ENCODE results near the gene AUH.

The AUH gene

GRCh38 chr9:91362051-91362611, 413 bp upstream of the AUH start:
- no peak for TF ChIP-seq CTCF (IDR thresholded peaks at IDR 0.05)
- Histone ChIP-seq H3K36me3 (no peaks in the 10 kb centered on the region), H3K9me3 (no peaks in the 10 kb centered on the region), H3K27me3 (no peaks in the 10 kb centered on the region), H3K4me1 (peaks cover 0 to 27% (median 20%) of the 10 kb centered on the region in 4 donors), H3K4me3 (peak overlapping the region; percentile 90), H3K27ac (peak overlapping the region; percentile 87 to 94)
- intact Hi-C loops (cut with DNase I; ENCODE audit: low total_unique reads) = loop anchor here (5.0 kb wide), 1 partner anchor 65 kb away; no protein-coding TSS in a partner anchor
- DNase-seq = no peak

- Histone ChIP-seq H3K27ac (peak overlapping the region; percentile 87 to 94), H3K27me3 (no peaks in the 10 kb centered on the region), H3K4me3 (peak overlapping the region; percentile 90), H3K9me3 (no peaks in the 10 kb centered on the region), H3K36me3 (no peaks in the 10 kb centered on the region), H3K4me1 (peaks cover 0 to 31% (median 20%) of the 10 kb centered on the region in 4 donors)
- intact Hi-C loops (cut with DNase I; ENCODE audit: low total_unique reads) = loop anchor here (5.0 kb wide), 1 partner anchor 67 kb away; no protein-coding TSS in a partner anchor
- no peak for DNase-seq
- no peak for TF ChIP-seq CTCF (IDR thresholded peaks at IDR 0.05)
Measured at GRCh38 chr9:91360551-91361290, 997 bp downstream of the AUH start.

DNA sequence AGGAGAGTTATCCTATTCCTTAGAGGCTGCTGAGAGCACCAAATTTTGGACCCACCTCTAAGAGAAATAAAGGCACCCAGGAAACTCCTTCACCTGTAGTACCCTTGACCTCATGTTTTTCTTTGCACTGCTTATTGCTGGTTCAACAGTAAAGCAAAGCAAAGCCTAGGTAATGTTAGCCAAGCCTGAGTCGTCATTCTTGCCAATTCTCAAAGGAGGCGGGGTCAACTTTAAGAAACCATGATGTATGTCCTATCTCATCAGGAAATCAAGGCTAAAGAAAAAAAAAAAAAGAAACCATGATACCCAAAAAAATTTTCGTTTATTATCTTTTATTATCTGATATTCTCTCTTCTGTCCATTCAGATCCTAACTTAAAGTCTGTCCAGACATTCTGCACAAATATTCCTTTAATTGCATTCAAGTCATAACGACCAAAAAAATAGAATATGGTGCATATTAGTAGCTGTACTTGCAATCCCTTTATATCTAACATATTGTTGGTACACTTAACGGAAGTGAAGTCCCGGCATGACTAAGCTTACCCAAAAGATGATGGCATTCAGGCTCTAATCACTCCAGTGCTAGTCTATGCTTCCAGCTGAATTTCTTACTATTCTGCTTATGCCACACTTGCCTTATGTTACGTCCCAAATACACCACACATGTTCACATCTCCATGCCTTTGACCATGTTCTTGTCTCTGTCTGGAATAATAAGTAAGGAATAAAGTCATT, 1.8 kb downstream of the AUH start:
- peak overlapping the region in 1 of 2 donors; percentile 87 for H3K27ac ChIP-seq
- H3K9me3 ChIP-seq = no peaks in the 10 kb centered on the region
- peaks cover 0 to 5% (median 0%) of the 10 kb centered on the region in 3 donors for H3K36me3 ChIP-seq
- H3K27me3 ChIP-seq = no peaks in the 10 kb centered on the region
- peaks cover 0 to 31% (median 20%) of the 10 kb centered on the region in 4 donors for H3K4me1 ChIP-seq
- TF ChIP-seq CTCF (IDR thresholded peaks at IDR 0.05) = no peak
- H3K4me3 ChIP-seq = peak overlapping the region; percentile 90
- intact Hi-C loops (cut with DNase I; ENCODE audit: low total_unique reads) = loop anchor here (5.0 kb wide), 1 partner anchor 67 kb away; no protein-coding TSS in a partner anchor
- no peak for DNase-seq

DNA sequence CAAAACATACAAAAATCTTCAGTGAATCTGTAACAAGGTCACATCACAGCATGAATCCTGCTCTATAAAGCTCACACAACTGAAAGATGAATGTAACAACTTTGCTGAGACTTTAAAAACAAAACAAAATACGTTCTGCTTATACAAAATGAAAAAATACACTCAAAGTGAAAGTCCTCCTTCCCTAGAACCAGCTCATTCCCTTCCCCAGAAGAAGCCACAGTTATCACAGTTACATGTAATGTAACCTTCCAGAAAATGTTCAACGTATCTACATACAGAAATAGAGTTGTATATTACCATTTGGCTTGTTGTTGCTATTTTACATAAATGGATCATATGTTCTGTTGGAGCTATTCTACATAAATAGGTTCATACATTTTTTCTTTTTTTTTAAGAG, 2.6 kb downstream of the AUH start:
- intact Hi-C loops (cut with DNase I; ENCODE audit: low total_unique reads) = no loop called here
- H3K27ac ChIP-seq = no peak overlapping the region
- no peak for TF ChIP-seq CTCF (IDR thresholded peaks at IDR 0.05)

GRCh38 chr9:91354881-91355280, 6.8 kb downstream of the AUH start:
- Histone ChIP-seq H3K27ac (no peak overlapping the region), H3K4me3 (no peak overlapping the region), H3K9me3 (no peaks in the 10 kb centered on the region), H3K27me3 (no peaks in the 10 kb centered on the region), H3K4me1 (peaks cover 0 to 14% (median 5%) of the 10 kb centered on the region in 4 donors), H3K36me3 (peaks cover 8 to 35% (median 18%) of the 10 kb centered on the region in 3 donors)
- intact Hi-C loops (cut with DNase I; ENCODE audit: low total_unique reads) = no loop called here
- TF ChIP-seq CTCF (IDR thresholded peaks at IDR 0.05) = no peak
- DNase-seq = no peak

More for the DNA sequence above, 2.6 kb downstream of the AUH start:
- H3K27me3 ChIP-seq = no peaks in the 10 kb centered on the region
- no peak for DNase-seq
- peaks cover 0 to 31% (median 20%) of the 10 kb centered on the region in 4 donors for H3K4me1 ChIP-seq
- H3K4me3 ChIP-seq = no peak overlapping the region
- H3K36me3 ChIP-seq = peaks cover 0 to 7% (median 0%) of the 10 kb centered on the region in 3 donors
- no peaks in the 10 kb centered on the region for H3K9me3 ChIP-seq
